SK-N-SH treated with all-trans-retinoic acid at 6 μM for 48 hours (cell line): ENCODE measurements around the gene FOXN3.

ENCODE experiments used
- ATAC-seq: fragments of 200-7000 bp; cut with Tn5 transposase; 3 replicates; pipeline ENCODE4 v1.9.1; 2020; ENCODE audit warnings: mild to moderate bottlenecking, moderate library complexity
- ARNTL ChIP-seq: fragments of 450-650 bp; formaldehyde crosslinking; IDR thresholded peaks from 2 replicates; pipeline ENCODE4 v1.5.0; 2020; ENCODE audit warnings: low read depth, mild to moderate bottlenecking, moderate library complexity, borderline replicate concordance
- BACH2 ChIP-seq: fragments of 250-450 bp; sonication (Bioruptor Pico); IDR thresholded peaks from 2 replicates; pipeline ENCODE4 v1.9.0; 2021; ENCODE audit warnings: mild to moderate bottlenecking, borderline replicate concordance
- CSDC2 ChIP-seq: fragments of 250-450 bp; sonication (Bioruptor Pico); IDR thresholded peaks from 2 replicates; pipeline ENCODE4 v1.5.0; 2020; ENCODE audit warnings: mild to moderate bottlenecking, moderate library complexity
- CSRNP3 ChIP-seq: fragments of 250-450 bp; sonication (Bioruptor Pico); IDR thresholded peaks from 2 replicates; pipeline ENCODE4 v1.5.1; 2021; ENCODE audit warnings: mild to moderate bottlenecking, moderate library complexity
- ESRRG ChIP-seq: fragments of 250-450 bp; sonication (Bioruptor Pico); IDR thresholded peaks from 2 replicates; pipeline ENCODE4 v1.6.1; 2021; ENCODE audit warnings: mild to moderate bottlenecking
- GLIS3 ChIP-seq: fragments of 250-450 bp; sonication (Bioruptor Pico); IDR thresholded peaks from 2 replicates; pipeline ENCODE4 v1.5.0; 2020; ENCODE audit warnings: mild to moderate bottlenecking, moderate library complexity
- ISL1 ChIP-seq: fragments of 250-450 bp; sonication (Bioruptor Pico); IDR thresholded peaks from 2 replicates; pipeline ENCODE4 v2.1.2; 2022; ENCODE audit warnings: mild to moderate bottlenecking, moderate library complexity
- OSR1 ChIP-seq: fragments of 250-450 bp; sonication (Bioruptor Pico); IDR thresholded peaks from 2 replicates; pipeline ENCODE4 v1.8.0; 2022; ENCODE audit warnings: moderate library complexity, mild to moderate bottlenecking, inconsistent platforms
- PATZ1 ChIP-seq: fragments of 250-450 bp; sonication (Bioruptor Pico); IDR thresholded peaks from 2 replicates; pipeline ENCODE4 v1.8.0; 2020; ENCODE audit warnings: mild to moderate bottlenecking, moderate library complexity, borderline replicate concordance
- PPARA ChIP-seq: fragments of 250-450 bp; sonication (Bioruptor Pico); IDR thresholded peaks from 2 replicates; pipeline ENCODE4 v1.5.0; 2020; ENCODE audit warnings: mild to moderate bottlenecking, borderline replicate concordance
- SNAI2 ChIP-seq: fragments of 250-450 bp; sonication (Bioruptor Pico); IDR thresholded peaks from 2 replicates; pipeline ENCODE4 v1.5.0; 2020; ENCODE audit warnings: mild to moderate bottlenecking, moderate library complexity
- TOX ChIP-seq: fragments of 250-450 bp; sonication (Bioruptor Pico); IDR thresholded peaks from 2 replicates; pipeline ENCODE4 v1.8.0; 2021; ENCODE audit warnings: mild to moderate bottlenecking, moderate library complexity, borderline replicate concordance
- TSHZ2 ChIP-seq: fragments of 250-450 bp; sonication (Bioruptor Pico); IDR thresholded peaks from 2 replicates; pipeline ENCODE4 v1.5.0; 2020; ENCODE audit warnings: mild to moderate bottlenecking, moderate library complexity
- ZC3H10 ChIP-seq: fragments of 250-450 bp; sonication (Bioruptor Pico); IDR thresholded peaks from 2 replicates; pipeline ENCODE4 v1.5.1; 2021; ENCODE audit warnings: mild to moderate bottlenecking, moderate library complexity
- ZFP3 ChIP-seq: fragments of 250-450 bp; sonication (Bioruptor Pico); IDR thresholded peaks from 2 replicates; pipeline ENCODE4 v1.5.0; 2020; ENCODE audit warnings: mild to moderate bottlenecking, moderate library complexity
- ZFP30 ChIP-seq: fragments of 450-650 bp; formaldehyde crosslinking; IDR thresholded peaks from 2 replicates; pipeline ENCODE4 v1.5.0; 2022; ENCODE audit warnings: mild to moderate bottlenecking, moderate library complexity
- ZNF565 ChIP-seq: fragments of 450-650 bp; formaldehyde crosslinking; conservative IDR thresholded peaks from 2 replicates; pipeline ENCODE4 v1.5.0; 2020; ENCODE audit warnings: low read depth, mild to moderate bottlenecking, moderate library complexity
- TF ChIP-seq, protein P1 (sequence below): fragments of 250-450 bp; sonication (Bioruptor Pico); IDR thresholded peaks from 2 replicates; pipeline ENCODE4 v1.5.1; 2020; ENCODE audit warnings: low read depth, mild to moderate bottlenecking, moderate library complexity

The FOXN3 gene

GRCh38 chr14:89178800-89179535 is 238.1 kb downstream of the FOXN3 start:
- ATAC-seq, result no peak

GRCh38 chr14:89178376-89178775 is 238.7 kb downstream of the FOXN3 start:
- ATAC-seq, result no peak
- TF ChIP-seq ARNTL (CRISPR knock-in tag) (no peak), ZC3H10 (CRISPR knock-in tag) (no peak), OSR1 (CRISPR knock-in tag) (no peak), CSDC2 (no peak), TSHZ2 (CRISPR knock-in tag) (no peak), CSRNP3 (no peak), GLIS3 (CRISPR knock-in tag) (no peak), SNAI2 (CRISPR knock-in tag) (no peak), ISL1 (CRISPR knock-in tag) (no peak), ESRRG (CRISPR knock-in tag) (no peak), ZFP30 (CRISPR knock-in tag) (no peak), TOX (CRISPR knock-in tag) (no peak), PPARA (CRISPR knock-in tag) (no peak), BACH2 (CRISPR knock-in tag) (no peak)
- TF ChIP-seq, protein P1, sequence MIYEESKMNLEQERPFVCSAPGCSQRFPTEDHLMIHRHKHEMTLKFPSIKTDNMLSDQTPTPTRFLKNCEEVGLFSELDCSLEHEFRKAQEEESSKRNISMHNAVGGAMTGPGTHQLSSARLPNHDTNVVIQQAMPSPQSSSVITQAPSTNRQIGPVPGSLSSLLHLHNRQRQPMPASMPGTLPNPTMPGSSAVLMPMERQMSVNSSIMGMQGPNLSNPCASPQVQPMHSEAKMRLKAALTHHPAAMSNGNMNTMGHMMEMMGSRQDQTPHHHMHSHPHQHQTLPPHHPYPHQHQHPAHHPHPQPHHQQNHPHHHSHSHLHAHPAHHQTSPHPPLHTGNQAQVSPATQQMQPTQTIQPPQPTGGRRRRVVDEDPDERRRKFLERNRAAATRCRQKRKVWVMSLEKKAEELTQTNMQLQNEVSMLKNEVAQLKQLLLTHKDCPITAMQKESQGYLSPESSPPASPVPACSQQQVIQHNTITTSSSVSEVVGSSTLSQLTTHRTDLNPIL (CRISPR knock-in tag), result no peak

More at GRCh38 chr14:89178800-89179535, 238.1 kb downstream of the FOXN3 start:
- no peak for TF ChIP-seq PATZ1 (CRISPR knock-in tag)
- no peak for TF ChIP-seq ZFP3 (CRISPR knock-in tag)

DNA sequence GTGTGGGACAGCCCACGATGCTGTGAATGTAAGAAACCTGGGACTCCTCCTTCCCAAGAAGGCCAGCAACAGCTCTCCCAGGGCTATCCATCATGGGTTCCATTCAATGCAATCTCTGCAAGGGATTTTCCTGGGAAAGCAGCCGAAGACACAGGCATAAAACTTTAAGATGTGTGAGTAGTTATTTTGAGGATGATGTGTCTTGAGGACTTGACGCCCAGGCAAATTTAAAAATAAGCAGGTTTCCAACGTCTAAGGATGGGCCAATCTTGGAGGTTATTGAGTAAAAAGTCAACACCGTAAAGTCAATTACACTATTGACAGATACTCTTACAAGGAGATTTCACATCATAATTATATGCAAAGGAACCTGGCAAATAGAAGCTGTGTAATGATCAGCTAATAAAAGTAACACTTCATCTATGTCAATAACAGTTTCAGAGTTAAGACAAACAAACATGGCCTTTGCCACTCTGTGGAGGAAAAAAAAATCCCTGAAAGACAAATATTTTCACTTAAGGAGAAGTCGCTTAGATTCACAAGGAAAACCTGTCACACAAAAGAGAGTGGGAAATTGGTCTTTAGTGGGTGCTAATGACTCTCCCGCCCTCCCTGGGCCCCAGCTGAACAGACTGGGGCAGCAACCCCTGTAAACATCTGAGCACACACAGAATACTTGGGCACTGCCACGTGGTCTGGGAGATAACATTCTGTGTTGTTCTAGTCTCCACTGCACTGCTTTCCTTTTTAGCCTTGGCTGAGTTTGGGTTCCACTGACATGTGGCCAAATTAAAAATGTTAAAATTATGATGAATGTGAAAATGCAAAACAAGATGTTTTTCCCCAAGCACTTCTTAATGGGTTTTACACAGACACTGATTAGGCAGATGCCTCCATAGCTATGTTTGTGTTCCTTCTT is 240.9 kb downstream of the FOXN3 start:
- ATAC-seq, result no peak
- TF ChIP-seq CSRNP3, result no peak
- TF ChIP-seq PPARA (CRISPR knock-in tag), result no peak
- TF ChIP-seq ZFP3 (CRISPR knock-in tag), result no peak
- no peak for TF ChIP-seq SNAI2 (CRISPR knock-in tag)
- no peak for TF ChIP-seq ISL1 (CRISPR knock-in tag)
- no peak for TF ChIP-seq TOX (CRISPR knock-in tag)
- no peak for TF ChIP-seq ZNF565 (CRISPR knock-in tag)
- TF ChIP-seq BACH2 (CRISPR knock-in tag), result no peak
- TF ChIP-seq ZC3H10 (CRISPR knock-in tag), result no peak
- no peak for TF ChIP-seq PATZ1 (CRISPR knock-in tag)
